ENCODE data around the gene TRMU. TPM values are rescaled to one million over a fixed set of nuclear protein-coding genes. Genes with fewer than 3 reads are reported as not detected.
"Not testable (repeated sequence)": the region's sequence is repeated elsewhere in the genome, so short reads cannot be mapped to it uniquely, and the experiment has no call there.

TRMU gene
- polyA plus RNA-seq, 1 donor from 2014 or later = 22.1 TPM

DNA sequence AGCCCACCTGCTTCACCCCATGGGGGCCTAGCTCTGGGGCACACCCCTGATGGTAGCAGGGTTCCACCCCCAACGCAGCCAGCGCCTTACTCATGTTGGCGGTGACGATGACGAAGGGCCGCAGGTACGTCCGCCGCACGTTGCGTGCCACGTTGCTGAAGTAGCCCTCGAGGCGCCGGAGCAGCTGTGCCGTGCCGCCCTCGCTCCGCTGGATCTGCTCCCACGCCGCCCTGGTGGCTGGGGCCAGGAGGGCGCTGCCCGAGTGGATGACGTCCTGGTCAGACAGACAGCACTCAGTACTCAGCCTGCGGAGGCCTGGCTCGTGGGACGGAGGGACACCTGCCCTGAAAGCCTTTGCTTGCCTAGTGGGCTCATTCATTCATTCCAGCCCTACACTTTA lies 50.8 kb downstream of the TRMU start:
- Mint-ChIP-seq H3K9me3 (peaks cover 0 to 5% (median 0%) of the 10 kb centered on the region in 3 donors), H3K4me1 (peaks cover 0 to 2% (median 0%) of the 10 kb centered on the region in 3 donors), H3K4me3 (no peak overlapping the region), H3K36me3 (peaks cover 9% of the 10 kb centered on the region), H3K27ac (no peak overlapping the region), H3K27me3 (no peaks in the 10 kb centered on the region)

DNA sequence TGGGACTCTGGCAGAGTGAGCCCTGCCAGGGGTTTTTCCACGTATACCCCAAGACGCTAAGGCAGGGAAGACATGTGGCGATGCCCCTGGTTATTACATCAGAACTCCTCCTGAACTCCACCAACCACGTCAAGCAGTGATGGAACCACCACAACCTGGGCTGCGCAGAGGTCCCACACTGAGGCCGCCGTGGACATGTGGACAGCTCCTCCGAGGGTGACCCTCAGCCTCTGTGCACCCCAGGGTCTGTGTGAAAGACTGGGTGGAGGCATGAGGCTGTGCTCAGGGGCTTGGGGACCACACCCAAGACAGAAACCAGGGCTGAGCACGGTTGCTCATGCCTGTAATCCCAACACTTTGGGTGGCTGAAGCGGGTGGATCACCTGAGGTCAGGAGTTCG lies 52.2 kb downstream of the TRMU start:
- no peak overlapping the region for H3K27ac Mint-ChIP-seq
- no peaks in the 10 kb centered on the region for H3K27me3 Mint-ChIP-seq
- peaks cover 0 to 2% (median 0%) of the 10 kb centered on the region in 3 donors for H3K4me1 Mint-ChIP-seq
- H3K4me3 Mint-ChIP-seq = no peak overlapping the region
- H3K9me3 Mint-ChIP-seq = peaks cover 0 to 2% (median 0%) of the 10 kb centered on the region in 3 donors
- peaks cover 4% of the 10 kb centered on the region for H3K36me3 Mint-ChIP-seq

DNA sequence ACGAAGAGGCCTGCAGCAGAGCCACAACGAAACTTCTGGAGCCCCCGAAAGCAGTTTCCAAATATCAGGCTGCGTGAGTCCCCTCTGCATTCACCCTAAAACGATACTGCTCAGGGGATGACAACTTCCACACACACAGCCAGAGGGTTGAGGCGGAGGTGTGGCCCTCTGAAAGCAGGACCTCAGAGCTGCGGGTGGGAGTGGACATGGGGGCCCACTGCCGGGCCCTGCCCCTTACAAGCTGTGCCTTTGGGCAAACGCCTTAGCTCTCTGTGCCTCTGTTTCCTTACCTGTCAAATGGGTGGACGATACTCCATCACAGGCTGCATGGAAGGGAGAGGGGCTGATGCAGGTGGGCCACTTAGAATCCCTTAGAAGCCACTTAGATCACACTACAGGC lies 53.1 kb downstream of the TRMU start:
- H3K9me3 Mint-ChIP-seq = no peaks in the 10 kb centered on the region
- no peak overlapping the region for H3K4me3 Mint-ChIP-seq
- H3K27me3 Mint-ChIP-seq = no peaks in the 10 kb centered on the region
- no peaks in the 10 kb centered on the region for H3K36me3 Mint-ChIP-seq
- H3K4me1 Mint-ChIP-seq = peaks cover 0 to 2% (median 0%) of the 10 kb centered on the region in 3 donors
- no peak overlapping the region for H3K27ac Mint-ChIP-seq

DNA sequence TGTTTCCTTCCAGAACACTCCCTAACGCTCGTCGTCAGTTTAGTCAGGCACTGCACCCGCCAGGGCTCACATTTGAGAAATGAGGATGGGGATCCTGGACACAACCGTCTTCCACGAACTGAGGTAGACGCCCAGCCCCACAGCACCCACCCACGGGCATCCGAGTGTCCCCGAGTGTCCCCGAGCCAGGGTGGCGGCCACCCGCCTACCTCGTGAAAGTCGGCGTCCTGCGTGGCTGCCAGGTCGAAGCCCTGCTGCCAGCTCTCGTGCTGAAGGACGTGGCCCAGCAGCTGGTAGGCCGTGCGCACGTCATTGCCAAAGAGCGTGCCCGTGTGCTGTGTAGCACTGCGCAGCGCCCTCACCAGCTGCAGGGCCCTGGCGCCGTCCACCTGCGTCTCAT lies 53.6 kb downstream of the TRMU start:
- no peak overlapping the region for H3K27ac Mint-ChIP-seq
- no peaks in the 10 kb centered on the region for H3K9me3 Mint-ChIP-seq
- no peaks in the 10 kb centered on the region for H3K27me3 Mint-ChIP-seq
- no peaks in the 10 kb centered on the region for H3K36me3 Mint-ChIP-seq
- H3K4me3 Mint-ChIP-seq = no peak overlapping the region
- H3K4me1 Mint-ChIP-seq = peaks cover 0 to 2% (median 0%) of the 10 kb centered on the region in 3 donors

DNA sequence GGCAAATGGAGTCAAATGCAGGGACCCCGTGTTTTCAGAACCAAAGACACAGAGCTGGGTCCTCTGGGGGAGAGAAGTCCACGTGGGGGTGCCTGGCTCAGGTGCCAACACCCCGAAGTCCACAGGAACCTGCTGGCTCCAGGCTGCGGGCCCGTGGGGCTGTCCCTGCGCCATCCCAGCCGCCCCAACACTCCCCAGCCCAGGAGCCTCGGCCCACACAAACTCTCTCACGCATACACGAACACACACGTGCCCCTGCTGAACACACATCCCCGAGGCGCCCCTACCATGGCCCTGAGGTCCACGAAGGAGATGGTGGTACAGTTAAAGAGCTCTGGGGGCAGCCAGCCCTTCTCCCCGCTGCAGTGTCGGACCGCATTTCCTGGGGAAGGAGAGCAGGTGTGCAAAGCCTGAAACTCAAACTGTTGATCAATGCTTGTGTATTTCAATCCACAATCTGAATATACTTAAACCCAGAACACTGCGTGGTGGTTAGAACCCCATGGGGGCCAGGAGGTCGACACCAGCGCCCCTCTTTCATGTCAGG lies 54.7 kb downstream of the TRMU start:
- Mint-ChIP-seq H3K4me1 (peaks cover 0 to 2% (median 0%) of the 10 kb centered on the region in 3 donors), H3K9me3 (no peaks in the 10 kb centered on the region), H3K36me3 (no peaks in the 10 kb centered on the region), H3K27ac (peak overlapping the region in 1 of 3 donors; percentile 81), H3K4me3 (no peak overlapping the region), H3K27me3 (no peaks in the 10 kb centered on the region)

DNA sequence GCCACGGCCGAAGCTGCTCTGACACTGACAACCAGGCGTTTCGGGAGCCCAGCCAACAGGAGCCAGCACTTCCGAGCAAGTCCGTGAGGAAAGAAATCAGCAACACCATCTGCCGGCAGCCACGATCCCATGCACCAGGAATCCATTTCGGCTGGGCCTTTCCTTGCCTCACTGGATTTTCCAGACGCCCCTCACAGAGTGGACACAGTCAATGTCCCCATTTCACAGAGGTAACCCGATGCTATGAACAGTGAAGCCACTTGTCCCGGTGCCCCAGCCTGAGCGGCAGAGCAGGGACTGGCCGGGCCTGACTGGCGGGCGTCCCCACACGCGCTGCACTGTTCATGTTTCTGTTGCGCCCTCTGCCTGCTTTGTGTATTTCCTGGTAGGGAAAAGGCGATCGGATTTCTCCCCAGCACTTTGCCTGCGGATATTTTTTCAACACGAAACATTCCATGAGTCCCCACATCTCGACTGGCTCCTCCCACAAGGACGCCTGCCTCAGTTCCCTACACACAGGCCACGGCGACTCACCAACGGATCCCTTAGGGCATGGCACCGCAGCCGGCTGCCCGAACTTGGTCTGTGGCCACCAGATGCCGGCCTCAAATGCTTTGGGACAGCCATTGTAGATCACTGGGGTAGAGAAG lies 55.3 kb downstream of the TRMU start:
- Mint-ChIP-seq H3K27ac (peak overlapping the region in 1 of 3 donors; percentile 81), H3K27me3 (no peaks in the 10 kb centered on the region), H3K4me1 (peaks cover 0 to 2% (median 0%) of the 10 kb centered on the region in 3 donors), H3K4me3 (no peak overlapping the region), H3K36me3 (no peaks in the 10 kb centered on the region), H3K9me3 (no peaks in the 10 kb centered on the region)

DNA sequence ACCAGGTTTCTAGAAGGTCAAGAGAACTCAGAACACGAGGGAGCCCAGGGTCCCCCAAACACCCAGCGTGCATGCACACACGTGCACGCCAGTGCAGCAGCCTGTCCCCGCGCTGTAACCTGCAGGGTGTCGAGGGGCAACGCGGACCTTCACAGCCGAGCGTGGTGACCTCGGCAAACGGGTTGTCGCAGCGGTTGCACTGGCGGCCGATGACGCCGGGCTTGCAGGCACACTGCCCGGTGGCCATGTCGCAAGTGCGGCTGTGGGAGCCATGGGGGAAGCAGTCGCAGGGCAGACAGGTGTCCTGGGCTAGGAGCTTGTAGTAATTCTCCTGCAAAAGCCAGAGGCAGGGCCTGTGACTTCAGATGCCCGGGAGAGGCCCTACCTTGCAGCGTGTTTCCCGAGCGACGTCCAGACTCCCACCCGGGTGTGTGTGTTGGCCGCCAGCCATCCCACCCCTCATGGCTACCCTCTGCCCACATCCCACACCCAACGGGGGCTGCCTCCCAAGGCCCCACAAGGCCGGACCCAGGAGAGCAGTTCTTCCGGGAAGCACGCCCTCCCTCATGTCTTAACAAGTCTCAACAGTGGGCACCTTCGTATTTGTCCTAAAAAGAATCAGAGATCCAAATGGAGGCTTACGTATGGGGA lies 56.1 kb downstream of the TRMU start:
- Mint-ChIP-seq H3K27me3 (no peaks in the 10 kb centered on the region), H3K4me1 (peaks cover 0 to 2% (median 0%) of the 10 kb centered on the region in 3 donors), H3K27ac (no peak overlapping the region), H3K4me3 (no peak overlapping the region), H3K36me3 (no peaks in the 10 kb centered on the region), H3K9me3 (no peaks in the 10 kb centered on the region)

DNA sequence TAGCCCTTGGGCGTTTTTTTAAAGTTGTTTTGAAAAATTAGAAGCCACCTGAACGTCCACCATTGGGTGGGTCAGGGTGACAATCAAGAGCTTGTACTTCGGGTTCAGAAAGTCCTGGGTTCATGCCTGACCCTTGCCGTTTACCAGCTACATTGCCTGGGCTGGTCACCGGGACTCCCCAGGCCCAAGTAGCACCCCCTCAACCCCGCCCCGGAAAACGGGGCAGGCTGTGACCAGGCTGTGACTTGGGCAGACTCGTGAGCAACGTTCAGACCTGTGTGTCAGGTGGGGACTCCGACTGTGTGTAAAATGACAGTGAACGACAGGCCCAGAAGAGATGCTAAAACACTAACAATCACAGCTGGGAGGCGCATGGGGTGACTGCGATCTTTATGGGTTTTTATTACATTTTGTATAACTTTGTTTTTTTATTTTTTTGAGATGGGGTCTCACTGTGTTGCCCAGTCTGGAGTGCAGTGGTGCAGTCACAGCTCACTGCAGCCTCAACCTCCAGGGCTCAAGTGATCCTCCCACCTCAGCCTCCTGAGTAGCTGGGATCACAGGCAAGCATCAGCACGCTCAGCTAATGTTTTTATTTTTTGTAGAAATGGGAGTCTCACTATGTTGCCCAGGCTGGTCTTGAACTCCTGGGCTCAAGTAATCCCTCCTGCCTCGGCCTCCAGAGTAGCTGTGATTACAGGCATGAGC lies 56.8 kb downstream of the TRMU start:
- H3K27ac Mint-ChIP-seq = no peak overlapping the region
- no peaks in the 10 kb centered on the region for H3K9me3 Mint-ChIP-seq
- H3K4me3 Mint-ChIP-seq = peak overlapping the region in 1 of 4 donors; percentile 54
- H3K27me3 Mint-ChIP-seq = no peaks in the 10 kb centered on the region
- H3K4me1 Mint-ChIP-seq = peaks cover 0 to 2% (median 0%) of the 10 kb centered on the region in 3 donors
- no peaks in the 10 kb centered on the region for H3K36me3 Mint-ChIP-seq

DNA sequence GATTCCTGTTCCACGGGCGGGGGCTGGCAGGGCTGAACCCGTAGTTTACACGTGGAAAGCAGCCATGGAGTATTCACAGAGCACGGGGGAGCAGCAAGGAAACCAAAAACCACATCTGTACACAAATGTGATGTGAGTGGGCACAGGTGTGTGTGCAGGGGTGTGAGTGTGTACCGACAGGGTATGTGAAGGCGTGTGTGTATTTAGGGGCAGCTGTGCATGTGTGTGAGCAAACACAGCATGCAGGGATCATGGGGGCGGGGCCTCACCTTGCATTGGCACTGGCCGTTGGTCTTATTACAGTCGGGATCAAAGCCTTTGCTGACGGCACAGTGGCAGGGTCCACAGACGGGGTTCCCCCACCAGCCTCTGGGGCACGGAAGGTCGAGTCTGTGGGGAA lies 58.4 kb downstream of the TRMU start:
- Mint-ChIP-seq H3K4me1 (peaks cover 0 to 2% (median 0%) of the 10 kb centered on the region in 3 donors), H3K4me3 (no peak overlapping the region), H3K9me3 (no peaks in the 10 kb centered on the region), H3K27ac (no peak overlapping the region), H3K36me3 (no peaks in the 10 kb centered on the region), H3K27me3 (no peaks in the 10 kb centered on the region)

DNA sequence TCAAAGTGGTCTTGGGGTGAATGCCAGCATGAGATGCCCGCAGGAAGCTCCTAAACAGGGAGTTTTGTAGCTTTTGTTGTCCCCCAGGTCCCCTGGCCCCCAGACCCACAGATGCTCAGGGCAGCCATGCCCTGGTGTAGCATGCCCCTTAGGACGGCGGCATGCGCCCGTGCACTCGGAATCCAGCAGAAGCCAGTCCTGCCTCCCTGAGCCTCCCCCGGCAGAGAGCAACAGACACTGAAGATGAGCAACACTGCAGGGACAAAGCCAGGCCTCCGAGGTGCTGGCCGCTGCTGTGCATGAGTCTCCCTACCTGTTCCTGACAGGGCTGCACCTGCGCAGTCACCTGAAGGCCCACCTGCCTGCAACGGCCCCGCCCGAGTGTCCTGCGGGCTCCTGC lies 59.1 kb downstream of the TRMU start:
- Mint-ChIP-seq H3K36me3 (no peaks in the 10 kb centered on the region), H3K9me3 (no peaks in the 10 kb centered on the region), H3K27ac (no peak overlapping the region), H3K27me3 (no peaks in the 10 kb centered on the region), H3K4me3 (no peak overlapping the region), H3K4me1 (peaks cover 0 to 2% (median 0%) of the 10 kb centered on the region in 3 donors)

DNA sequence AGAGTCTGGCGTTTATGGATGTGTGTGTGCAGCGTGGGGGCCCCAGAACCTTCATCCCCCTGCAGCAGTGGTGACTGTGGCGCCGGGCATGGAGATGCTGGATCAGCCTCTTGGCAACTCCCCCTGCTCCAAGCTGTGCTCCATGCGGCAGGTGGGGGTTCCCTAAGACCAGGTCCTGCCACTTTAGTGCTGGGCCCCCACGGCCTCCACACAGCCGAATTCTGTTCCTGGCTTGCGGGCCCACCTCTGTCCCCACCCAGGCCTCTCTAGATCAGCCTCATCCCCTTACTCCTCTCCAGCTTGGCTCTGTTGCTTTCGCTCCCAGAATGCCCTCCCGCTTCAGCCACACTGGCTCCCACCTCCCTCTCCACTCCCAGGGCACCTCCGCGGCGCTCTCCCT lies 59.6 kb downstream of the TRMU start:
- Mint-ChIP-seq H3K4me1 (no peaks in the 10 kb centered on the region), H3K36me3 (no peaks in the 10 kb centered on the region), H3K27ac (no peak overlapping the region), H3K27me3 (no peaks in the 10 kb centered on the region), H3K4me3 (no peak overlapping the region), H3K9me3 (no peaks in the 10 kb centered on the region)

DNA sequence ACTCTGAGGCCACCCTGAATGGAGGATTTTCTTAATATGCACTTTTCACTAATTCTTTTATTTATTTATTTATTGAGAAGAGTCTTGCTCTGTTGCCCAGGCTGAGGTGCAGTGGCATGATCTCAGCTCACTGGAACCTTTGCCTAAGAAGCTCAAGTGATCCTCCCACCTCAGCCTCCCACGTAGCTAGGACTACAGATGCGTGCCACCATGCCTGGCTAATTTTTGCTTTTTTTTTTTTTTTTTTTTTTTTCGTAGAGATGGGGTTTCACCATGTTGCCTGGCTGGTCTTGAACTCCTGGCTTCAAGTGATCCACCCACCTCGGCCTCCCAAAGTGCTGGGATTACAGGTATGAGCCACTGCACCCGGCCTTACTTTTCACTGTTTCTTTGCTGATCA lies 61.5 kb downstream of the TRMU start:
- H3K4me1 Mint-ChIP-seq, H3K36me3 Mint-ChIP-seq, H3K9me3 Mint-ChIP-seq, H3K27me3 Mint-ChIP-seq, H3K4me3 Mint-ChIP-seq, H3K27ac Mint-ChIP-seq: not testable (repeated sequence)

DNA sequence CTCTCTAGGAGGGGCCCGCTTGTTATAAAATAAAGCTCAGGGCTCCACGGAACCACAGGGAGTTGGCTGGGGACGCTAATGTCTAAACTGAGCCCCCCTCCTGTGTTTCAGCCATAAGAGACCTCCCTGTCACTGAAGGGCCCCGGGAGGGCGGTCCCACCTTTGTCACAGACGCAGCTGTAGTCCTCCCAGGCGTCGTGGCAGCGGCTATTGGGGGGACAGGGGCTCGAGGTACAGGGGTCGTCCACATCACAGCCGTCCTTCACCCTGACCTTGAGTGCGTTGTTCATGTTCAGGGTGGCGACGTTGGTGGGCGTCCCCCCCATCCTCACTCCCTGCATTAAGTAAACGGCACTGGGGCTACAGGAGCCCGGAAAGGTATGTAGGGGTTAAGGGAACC lies 62.0 kb downstream of the TRMU start:
- H3K36me3 Mint-ChIP-seq = peaks cover 3% of the 10 kb centered on the region
- no peaks in the 10 kb centered on the region for H3K9me3 Mint-ChIP-seq
- H3K4me3 Mint-ChIP-seq = no peak overlapping the region
- no peaks in the 10 kb centered on the region for H3K4me1 Mint-ChIP-seq
- no peaks in the 10 kb centered on the region for H3K27me3 Mint-ChIP-seq
- no peak overlapping the region for H3K27ac Mint-ChIP-seq

DNA sequence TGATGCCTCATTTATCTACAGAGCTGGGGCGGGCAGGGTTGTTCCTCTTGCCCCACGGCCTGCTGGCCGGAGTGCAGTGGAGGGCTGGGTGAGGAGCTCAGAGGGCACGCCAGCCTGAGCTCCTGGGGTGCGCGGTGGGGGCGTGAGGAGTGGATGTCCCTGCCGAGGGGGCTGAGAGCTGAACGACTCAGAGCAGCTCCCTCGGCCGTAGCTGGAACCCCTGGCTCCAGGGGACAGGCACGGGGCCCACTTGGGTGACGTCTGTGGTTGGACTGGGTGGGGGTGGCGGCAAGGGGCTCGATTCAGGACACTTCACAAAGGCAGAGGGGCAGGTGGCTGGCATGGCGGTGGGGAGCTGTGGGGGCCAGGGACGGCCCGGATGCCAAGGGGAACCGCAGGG lies 62.4 kb downstream of the TRMU start:
- H3K27me3 Mint-ChIP-seq = no peaks in the 10 kb centered on the region
- no peaks in the 10 kb centered on the region for H3K9me3 Mint-ChIP-seq
- no peak overlapping the region for H3K27ac Mint-ChIP-seq
- H3K4me1 Mint-ChIP-seq = no peaks in the 10 kb centered on the region
- H3K4me3 Mint-ChIP-seq = no peak overlapping the region
- H3K36me3 Mint-ChIP-seq = peaks cover 3% of the 10 kb centered on the region

DNA sequence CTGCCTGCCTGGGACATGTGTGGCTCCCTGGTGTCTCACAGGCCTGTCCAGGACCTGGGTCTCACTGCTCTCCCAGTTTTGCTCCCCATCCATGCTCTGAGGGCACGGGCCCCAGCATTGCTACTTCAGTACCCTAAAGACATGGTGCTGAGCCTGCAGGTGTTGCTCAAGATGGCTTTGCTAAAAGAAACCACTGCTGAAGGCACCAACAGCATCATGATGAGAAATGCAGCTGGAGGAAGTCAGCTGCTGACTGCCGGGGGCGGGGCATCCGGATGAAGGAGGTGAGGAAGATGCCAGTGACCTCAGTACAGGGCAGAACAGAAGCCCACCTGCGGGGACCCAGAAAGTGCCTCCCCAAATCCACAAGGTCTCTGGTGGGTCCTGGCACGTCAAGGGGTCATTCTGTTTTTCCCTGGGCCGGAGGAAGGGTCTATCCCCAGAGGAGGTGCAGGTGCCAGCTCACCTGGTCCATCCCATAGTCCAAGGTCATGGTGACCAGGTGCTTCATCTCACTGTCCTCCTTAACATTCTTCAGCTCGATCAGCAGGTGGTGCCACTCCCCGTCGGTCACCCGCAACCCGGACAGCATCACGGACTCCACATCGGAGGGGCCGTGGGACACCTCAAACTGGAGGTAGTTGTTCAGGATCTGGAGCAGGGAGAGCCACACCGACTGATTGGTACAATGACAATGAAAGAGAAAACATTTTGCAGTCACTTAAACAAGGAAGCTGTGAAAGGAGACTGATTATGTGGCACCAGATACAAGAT lies 63.9 kb downstream of the TRMU start:
- H3K27me3 Mint-ChIP-seq = no peaks in the 10 kb centered on the region
- peaks cover 6% of the 10 kb centered on the region for H3K36me3 Mint-ChIP-seq
- H3K9me3 Mint-ChIP-seq = no peaks in the 10 kb centered on the region
- no peak overlapping the region for H3K4me3 Mint-ChIP-seq
- H3K27ac Mint-ChIP-seq = no peak overlapping the region
- H3K4me1 Mint-ChIP-seq = no peaks in the 10 kb centered on the region
